ENCODE results near the gene FBLN2.

- TF ChIP-seq CTCF (IDR thresholded peaks at IDR 0.05; ENCODE audit: insufficient read depth, low read length): no peak
- no peak for TF ChIP-seq POLR2AphosphoS5 (IDR thresholded peaks at IDR 0.05; ENCODE audit: low read depth)
- TF ChIP-seq REST (IDR thresholded peaks at IDR 0.05; ENCODE audit: insufficient replicate concordance, low read depth): no peak
These were observed 122.7 kb downstream of the FBLN2 start for GRCh38 chr3:13671482-13672233.

All from HL-60 (cell line).